ENCODE results near the gene DENND6A. TPM values are rescaled to one million over a fixed set of nuclear protein-coding genes. Genes with fewer than 3 reads are reported as not detected.
A peak's percentile ranks its signal among the peaks of the same experiment; 100 is the strongest.

DENND6A gene
- total and polyA plus RNA-seq, 2 of the 8 experiments (the other 6 are each of a cell fraction or from before 2014, with no cell fraction given), result 7.8 to 14.8 TPM

GRCh38 chr3:57659806-57660439, 33.0 kb downstream of the DENND6A start:
- Histone ChIP-seq H3K27me3 (replicated peaks in 1 of 4; ENCODE audit: control insufficient read depth in 3 of 4, extremely low read depth in 1 of 4, insufficient read depth in 3 of 4, low read length in 3 of 4) (no peaks in the 10 kb centered on the region), H2BK120ac (replicated peaks; ENCODE audit: low read depth, low read length) (no peak overlapping the region), H4K8ac (ENCODE audit: extremely low read depth, insufficient read depth, low read length) (no peak overlapping the region), H4K5ac (ENCODE audit: insufficient read length, low read depth, low read length) (no peak overlapping the region), H3K23me2 (ENCODE audit: low read depth, low read length) (no peaks in the 10 kb centered on the region), H2BK20ac (ENCODE audit: low read length) (no peak overlapping the region), H3K4ac (replicated peaks; ENCODE audit: insufficient read length, low read depth, low read length) (no peak overlapping the region), H4K91ac (replicated peaks; ENCODE audit: insufficient read length, low read length) (no peak overlapping the region), H3K79me2 (ENCODE audit: control insufficient read depth in 1 of 2, insufficient read depth in 2 of 2, low read length in 2 of 2) (no peaks in the 10 kb centered on the region), H4K20me1 (replicated peaks in 1 of 2; ENCODE audit: control insufficient read depth in 1 of 2, insufficient read depth in 2 of 2, low read length in 2 of 2) (no peaks in the 10 kb centered on the region), H3K14ac (ENCODE audit: insufficient read length) (no peak overlapping the region), H3K9ac (replicated peaks in 1 of 4; ENCODE audit: extremely low read depth in 1 of 4, low read depth in 3 of 4, low read length in 3 of 4) (no peak overlapping the region), H2BK15ac (ENCODE audit: low read length) (no peak overlapping the region), H3K27ac (ENCODE audit: low read depth, low read length) (no peak overlapping the region), H3K18ac (ENCODE audit: extremely low read depth, low read length) (no peak overlapping the region), H3K4me3 (ENCODE audit: extremely low read depth in 1 of 4, insufficient read depth in 2 of 4, low read depth in 3 of 4, low read length in 4 of 4) (no peak overlapping the region), H2BK12ac (ENCODE audit: low read depth, low read length) (no peak overlapping the region), H3K79me1 (ENCODE audit: low read depth, low read length) (no peaks in the 10 kb centered on the region), H3K23ac (ENCODE audit: insufficient read length) (no peak overlapping the region), H2AK5ac (ENCODE audit: low read depth, low read length) (no peak overlapping the region), H3K36me3 (ENCODE audit: control insufficient read depth in 2 of 4, insufficient read depth in 4 of 4, low read length in 3 of 4) (peaks cover 0 to 10% (median 0%) of the 10 kb centered on the region in 4 experiments; a peak in 1 of 8 replicates), H3K4me1 (replicated peaks in 1 of 4; ENCODE audit: control insufficient read depth in 3 of 4, insufficient read depth in 4 of 4, low read length in 3 of 4) (peaks cover 0 to 6% (median 3%) of the 10 kb centered on the region in 4 experiments; a peak in 3 of 7 replicates), H3K4me2 (ENCODE audit: insufficient read depth in 1 of 2, low read depth in 2 of 2, low read length in 2 of 2) (no peak overlapping the region), H2BK5ac (ENCODE audit: low read depth, low read length) (no peak overlapping the region), H2AFZ (ENCODE audit: low read length) (no peak overlapping the region), H3K9me3 (ENCODE audit: insufficient read depth in 2 of 2, low read depth in 1 of 2, low read length in 1 of 2) (no peaks in the 10 kb centered on the region), H3K56ac (replicated peaks; ENCODE audit: insufficient read length, low read depth, low read length) (no peak overlapping the region)
- DNase-seq (ENCODE audit: low read depth in 1 of 2, low spot score in 2 of 2) (no peak), FAIRE-seq (peak; percentile 48)
- ChIA-PET POLR2A (ENCODE audit: partially characterized antibody) (interaction anchor here (0.6 to 0.8 kb wide), 2 partner anchors 10 to 445 kb away, joined by 3 to 5 read pairs; no protein-coding TSS in a partner anchor), CTCF (ENCODE audit: partially characterized antibody) (interaction anchor here (0.6 kb wide), 1 partner anchor 522 kb away, joined by 3 read pairs; no protein-coding TSS in a partner anchor)
- TF ChIP-seq YY1 (IDR thresholded peaks at IDR 0.05; ENCODE audit: low read depth, low read length) (no peak), BCL11A (IDR thresholded peaks at IDR 0.05; ENCODE audit: low read depth in 2 of 2, low read length in 2 of 2) (no peak), TAF7 (optimal IDR thresholded peaks at IDR 0.05; ENCODE audit: borderline replicate concordance, low read depth, low read length) (no peak), ZNF274 (IDR thresholded peaks at IDR 0.05; ENCODE audit: borderline replicate concordance, extremely low read depth, low read length) (no peak), TEAD4 (IDR thresholded peaks at IDR 0.05; ENCODE audit: low read depth, low read length) (peak; percentile 50)
- 85% methylated on average over 4 of the region's 4 CpGs; no CpG with 5 or more reads in 1 of the 2 experiments for WGBS, 2 experiments (ENCODE audit: extremely low coverage in 1 of 2, insufficient coverage in 1 of 2, insufficient read length in 1 of 2, insufficient replicate concordance in 2 of 2, low coverage in 1 of 2, low lambda C conversion rate in 2 of 2, missing lambda C conversion rate in 1 of 2)
